NCI-H748 treated with DMSO at 0.1 percent for 48 hours (cell line): ENCODE data around the gene BAIAP2L2.

Experiments
- DNase-seq: peaks from one replicate; lab custom pipeline; 2025; lab: John Stamatoyannopoulos, UW

The BAIAP2L2 gene

DNA sequence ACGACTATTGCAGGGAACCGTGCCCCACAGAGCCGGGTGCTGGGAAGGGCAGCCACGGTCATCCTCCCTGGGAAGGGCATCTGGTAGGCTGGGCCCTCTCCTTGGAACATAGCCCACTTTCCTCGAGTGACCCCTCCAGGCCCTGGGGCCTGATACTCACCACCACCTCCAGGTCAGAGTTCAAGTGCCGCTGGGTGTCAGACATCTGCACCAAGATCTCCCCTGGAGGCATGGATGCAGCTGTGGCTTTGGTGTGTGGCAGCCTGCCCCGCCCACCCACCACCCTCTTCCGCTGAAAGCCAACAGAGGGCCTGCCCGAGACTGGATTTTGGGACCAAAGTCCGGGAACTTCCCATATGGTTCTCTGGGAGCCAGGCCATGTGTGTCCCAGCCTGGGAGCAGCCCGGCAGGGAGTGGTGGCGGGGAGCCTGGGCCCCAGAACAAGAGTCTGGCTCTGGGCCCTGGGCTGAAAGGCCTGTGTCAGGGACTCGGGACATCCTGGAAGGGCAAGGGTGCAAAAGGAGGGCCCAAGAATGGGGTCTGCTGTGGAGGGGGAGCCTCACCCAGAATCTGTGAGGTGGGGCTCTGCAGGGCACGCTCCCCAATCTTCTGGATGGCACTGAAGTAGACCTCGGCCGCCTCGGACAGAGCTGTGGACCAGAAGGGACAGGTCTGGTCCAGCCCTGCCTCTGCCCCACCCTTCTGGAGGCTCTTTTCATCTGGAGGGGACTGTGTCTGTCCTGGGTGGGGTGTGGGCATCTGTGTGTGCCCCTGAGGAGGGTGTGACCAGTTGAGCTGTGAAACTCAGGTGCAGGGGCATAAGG is 2.6 kb downstream of the BAIAP2L2 start:
- DNase-seq, result no peak

DNA sequence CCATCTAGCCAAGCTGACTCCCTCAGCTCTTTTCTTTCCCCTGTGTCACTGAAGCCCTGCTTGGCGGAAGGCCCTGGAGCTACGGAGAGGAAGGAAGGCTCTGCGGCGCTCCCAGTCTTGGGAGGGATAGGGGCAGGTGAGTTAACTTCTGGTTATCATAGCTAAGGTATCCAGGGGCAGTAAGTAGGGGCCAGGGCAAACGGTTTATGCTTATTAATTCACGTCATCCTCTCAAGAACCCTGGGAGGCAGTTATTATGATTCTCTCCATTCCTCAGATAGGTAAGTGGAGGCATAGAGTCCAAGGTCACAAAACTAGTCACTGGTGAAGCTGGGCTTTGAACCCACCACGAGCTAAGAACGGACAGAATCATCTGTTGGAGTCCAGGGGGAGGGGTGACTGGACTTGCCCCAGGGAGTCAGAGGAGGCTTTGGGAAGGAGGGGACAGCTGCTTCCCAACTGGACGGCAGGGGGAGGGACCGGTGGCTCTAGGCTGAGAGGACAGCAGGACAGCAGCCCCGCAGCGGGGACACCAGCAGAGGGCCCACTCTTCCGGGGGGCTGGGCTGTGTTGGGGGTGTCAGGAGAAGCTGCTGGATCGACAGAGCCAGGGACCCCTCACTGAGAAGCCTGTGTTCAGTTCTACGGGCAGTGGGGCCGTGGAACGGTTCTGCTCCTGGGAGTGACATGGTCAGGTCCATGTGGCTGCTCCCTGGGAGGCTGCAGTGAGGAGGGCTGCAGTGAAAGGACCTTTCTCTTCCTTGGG is 3.5 kb downstream of the BAIAP2L2 start:
- no peak for DNase-seq

DNA sequence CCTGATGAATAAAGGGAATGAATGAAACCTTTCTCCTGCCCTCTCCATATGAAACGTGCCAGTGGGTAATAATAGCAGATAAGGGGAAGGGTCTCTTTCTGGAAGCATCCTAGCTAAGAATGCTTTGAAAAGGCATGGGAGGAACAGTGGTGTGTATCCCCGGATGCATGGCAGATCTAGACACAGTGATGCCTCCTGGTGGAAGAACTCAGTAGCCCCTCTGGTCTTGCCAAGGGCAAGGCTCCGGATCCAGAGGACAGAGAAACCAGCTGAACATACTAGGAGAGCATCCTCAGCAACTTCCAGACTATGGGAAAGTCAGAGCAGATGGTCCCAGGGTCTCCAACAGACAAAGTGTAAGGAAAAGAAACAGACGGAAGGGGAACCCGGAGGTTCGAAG is 6.4 kb downstream of the BAIAP2L2 start:
- DNase-seq, result no peak

DNA sequence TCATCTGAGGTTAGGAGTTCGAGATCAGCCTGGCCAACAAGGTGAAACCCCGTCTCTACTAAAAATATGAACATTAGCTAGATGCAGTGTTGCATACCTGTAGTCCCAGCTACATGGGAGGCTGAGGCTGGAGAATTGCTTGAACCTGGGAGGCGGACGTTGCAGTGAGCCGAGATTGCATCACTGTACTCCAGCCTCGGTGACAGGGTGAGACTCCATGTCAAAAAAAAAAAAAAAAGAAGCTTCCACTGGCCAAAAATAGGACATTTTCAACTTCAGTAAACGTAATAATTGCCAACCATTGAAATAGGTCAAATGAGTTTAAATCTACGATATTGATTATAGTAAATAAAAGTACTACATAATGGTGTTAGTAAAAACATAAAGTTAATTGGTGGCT is 6.8 kb downstream of the BAIAP2L2 start:
- no peak for DNase-seq

DNA sequence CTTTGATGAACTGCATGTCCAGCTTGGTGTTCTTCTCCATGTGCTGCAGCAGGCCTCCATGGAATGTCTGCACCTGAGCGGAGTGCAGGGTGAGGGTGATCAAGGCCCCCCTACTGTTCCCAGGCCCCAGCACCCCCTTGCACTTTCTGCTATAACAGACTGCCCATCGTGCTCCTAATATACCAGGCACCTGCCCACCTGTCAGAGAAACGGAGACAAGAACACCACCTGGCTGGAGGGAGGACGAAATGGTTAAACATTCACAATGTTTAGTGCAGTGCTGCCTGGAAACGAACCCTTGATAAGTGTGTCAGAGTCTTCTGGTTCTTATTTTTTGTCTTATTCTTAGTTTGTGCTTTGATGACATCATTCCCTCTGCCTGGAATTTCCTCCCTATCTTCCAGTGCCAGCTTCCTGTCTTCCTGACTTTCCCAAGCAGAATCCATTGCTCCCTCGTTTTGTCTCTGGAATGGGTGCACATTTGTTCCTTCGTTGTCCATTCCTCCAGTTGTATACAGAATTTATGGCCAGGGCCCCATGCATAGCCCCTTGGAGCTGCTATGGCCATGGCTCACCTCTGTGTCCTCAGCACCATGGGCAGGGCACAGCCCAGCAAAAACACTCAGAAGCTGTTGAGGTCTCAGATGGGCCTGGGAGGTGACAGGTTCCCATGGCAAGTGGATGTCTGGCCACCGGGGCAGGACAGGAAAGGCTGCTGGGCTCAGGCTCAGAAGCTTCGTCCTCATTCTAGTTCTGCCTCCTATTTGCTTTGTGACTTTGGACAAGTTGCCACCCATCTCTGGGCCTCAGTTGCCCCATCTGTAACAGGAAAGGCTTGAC is 11.9 kb downstream of the BAIAP2L2 start:
- no peak for DNase-seq

DNA sequence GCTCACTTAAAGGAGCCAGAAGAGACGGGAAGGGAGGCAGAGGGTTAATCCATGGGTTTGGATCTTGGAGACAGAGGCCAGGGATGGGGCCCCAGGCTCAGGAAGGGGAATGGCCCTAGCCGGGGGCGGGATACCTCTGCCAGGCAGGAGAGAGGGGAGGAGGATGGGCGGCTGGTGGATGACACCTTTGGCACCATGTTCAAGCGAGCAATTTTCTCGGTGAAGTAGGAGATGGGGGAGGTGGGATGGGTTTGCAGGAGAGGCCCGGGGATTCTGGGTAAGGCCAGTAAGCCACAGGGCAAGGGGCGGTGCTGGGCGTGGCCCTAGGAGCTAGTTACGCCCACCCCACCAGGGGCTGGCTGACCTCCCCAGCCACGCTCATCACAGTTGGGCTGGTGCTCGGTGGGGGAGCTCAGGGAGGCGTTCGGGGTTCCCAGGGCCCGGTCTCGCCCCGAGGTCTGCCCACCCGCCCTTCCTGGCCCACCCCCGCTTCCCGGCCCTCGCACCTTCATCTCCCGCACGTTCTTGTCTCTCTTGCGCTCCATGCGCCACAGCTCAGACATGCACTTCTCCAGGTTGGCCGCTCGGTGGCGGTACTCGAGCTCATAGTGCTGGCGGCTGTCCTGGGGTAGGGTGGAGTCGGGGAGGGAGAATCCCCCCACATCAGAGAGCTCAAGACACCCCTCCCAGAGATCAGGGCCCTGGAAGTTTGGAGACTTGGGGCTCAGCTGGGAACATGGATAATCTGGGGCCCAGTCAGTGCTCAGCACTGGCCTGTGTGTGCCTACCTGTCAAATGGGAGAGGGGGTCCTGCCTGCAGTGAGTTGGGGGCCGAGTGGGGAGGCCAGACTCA is 12.7 kb downstream of the BAIAP2L2 start:
- DNase-seq, result no peak

DNA sequence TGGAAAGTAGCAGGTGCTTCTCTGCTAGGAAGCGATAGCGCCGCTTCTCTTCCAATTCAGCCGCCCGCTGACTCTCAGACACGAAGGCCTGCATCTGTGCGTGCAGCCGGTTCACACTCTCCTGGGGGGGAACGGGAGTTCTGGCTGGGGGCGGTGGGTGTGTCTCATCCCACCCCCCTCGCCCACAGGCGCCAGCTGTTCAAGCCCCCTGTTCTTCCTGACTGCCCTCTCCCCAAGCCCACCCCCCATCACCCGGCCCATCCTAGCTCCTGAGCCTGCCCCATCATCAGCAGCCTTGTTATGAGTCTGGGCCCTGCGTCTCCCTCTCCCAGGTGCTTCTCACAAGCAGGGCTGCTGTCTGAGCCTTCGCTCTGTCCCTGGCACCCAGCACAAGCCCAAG is 13.4 kb downstream of the BAIAP2L2 start:
- DNase-seq, result no peak

DNA sequence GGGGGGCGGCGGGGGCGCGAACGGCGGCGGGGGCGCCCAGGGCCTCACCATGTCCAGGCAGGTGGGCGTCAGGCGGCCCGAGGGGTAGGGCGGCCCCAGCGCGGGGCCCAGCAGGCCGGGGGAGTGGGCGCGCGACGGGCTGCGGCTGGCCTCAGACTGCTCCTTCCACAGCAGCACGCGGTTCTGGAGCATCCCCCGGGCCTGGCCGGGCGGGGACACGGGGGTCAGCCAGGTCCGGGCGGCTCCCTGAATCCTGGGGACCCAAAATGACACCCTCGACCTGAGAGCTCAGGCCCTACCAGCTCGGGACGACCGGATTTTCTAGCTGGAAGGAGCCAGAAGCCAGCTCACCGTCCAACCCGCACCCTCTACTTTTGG is 21.0 kb downstream of the BAIAP2L2 start:
- DNase-seq, result no peak

DNA sequence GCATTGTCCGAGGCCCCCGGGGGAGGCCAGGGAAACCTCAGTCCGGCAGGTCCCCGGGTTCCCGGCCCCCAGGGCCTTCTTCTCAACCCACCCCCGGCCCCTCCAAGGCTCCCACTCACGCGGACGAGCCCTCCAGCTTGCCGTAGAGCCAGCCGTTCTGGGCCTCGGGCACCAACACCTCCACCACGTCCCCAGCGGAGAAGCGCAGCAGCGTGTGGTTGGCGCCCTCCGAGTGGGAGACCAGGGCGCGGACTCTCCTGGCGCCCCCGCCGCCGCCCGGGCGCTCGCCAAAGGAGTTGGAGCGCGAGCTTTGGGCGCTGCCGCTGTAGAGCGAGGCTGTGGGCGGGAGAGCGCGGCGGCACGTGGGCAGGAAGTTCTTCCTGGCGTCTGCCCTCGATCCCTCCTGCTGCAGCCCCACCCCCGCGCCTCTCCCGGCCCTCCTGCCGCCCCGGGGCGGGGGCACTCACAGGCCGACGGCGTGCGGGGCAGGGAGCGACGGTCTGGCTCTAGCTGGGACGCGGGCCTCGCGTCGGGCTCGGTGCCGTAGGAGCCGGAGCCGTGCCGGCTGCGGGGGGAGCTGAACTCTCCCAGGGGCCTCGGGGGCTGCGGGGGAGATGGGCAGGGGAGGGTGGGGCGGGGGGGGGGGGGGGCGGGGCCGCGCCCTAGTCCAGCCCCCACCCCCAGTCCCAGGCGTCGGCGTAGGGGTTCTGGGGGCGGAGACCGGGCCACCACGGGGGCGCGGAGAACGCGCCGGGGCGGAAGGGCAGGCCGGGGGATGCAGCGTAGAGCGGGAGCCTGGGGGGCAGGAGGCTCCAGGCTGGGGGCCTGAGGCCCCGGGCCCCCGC is 21.6 kb downstream of the BAIAP2L2 start:
- DNase-seq, result no peak

DNA sequence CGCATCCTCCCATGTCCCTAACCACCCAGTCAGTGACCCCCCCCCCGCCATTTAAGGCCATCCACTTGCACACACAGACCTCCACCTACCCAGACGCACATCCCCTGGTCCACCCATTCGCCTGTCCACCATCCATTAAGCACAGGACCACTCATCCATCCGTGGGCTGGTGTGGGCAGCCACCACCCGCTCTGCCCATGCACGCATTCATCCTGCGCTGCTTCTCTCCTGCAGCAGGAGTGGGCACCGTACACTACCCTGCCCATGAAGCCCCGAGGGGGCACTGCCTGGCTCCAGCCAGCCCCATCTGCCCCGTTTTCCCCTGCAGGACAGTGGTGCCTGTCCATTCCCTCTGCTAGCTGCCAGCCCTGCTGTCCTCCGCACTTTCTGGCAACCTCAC is 22.6 kb downstream of the BAIAP2L2 start:
- DNase-seq, result no peak

DNA sequence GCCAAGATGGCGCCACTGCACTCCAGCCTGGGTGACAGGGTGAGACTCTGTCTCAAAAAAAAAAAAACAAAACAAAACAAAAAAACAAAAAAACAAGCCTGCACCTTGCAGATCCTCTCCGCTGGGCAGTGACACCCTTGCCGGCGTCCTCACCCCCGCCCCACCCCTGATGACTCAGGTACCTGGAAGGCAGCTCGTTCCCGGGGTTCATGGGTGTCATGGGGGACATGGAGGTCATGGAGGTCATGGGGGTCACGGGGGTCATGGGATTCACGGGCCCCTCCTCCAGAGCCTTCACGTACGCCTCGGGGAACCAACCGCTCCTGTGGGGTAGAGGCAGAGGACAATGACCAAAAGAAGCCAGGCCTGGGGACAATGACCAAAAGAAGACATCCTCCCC is 23.5 kb downstream of the BAIAP2L2 start:
- no peak for DNase-seq

DNA sequence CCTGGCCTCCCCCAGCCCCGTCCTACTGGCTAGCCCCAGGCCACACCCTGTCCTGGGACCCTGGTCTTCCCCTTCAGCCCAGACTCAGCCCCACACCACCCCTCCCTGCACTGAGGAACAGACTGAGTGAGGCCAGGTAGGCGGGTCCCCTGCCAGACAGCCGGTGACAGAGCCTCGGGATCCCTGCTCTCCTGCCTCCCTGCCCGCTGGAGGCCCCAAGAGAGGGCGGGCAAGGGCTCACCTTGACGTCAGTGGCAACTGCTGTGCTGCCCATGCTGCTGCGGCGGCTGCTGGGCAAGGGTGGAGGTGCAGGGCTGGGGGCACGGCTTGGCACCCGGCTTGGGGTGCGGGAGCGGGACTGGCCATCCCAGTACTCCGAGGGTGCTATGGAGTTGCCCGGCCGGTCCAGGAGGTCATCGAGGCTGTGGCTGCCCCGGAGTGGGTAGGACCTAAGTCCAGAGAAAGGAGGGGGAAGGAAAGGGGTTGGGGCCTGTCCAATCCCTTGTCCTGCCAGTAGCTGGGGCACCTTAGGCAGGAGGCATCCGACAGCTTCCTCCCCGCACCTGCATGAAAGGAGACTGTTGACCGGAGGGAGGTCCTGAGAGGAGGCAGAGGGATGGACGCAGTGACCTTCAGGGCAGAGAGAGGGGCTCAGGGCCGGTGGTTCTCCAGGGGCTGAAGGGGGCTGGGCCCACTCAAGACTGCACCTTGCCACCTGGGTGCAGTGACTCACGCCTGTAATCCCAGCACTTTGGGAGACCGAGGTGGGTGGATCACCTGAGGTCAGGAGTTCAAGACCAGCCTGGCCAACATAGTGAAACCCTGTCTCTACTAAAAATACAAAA is 24.3 kb downstream of the BAIAP2L2 start:
- no peak for DNase-seq

DNA sequence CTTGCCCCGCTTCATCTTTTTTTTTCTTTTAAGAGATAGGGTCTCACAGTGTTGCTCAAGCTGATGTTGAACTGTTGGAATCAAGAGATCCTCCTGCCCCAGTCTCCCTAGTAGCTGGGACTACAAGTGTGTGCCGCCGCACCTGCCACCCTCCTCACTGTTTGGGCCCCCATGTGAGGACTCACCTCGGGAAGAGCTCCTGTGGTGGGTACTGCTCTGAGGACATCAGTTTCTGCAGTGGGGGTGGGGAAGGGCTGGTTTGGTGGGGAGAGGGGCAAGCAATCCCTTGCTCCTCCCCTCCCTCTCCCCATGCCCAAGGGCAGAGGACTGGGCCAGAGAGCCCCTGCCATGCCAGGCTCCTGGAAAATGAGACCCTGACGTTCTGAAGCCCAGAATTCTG is 25.0 kb downstream of the BAIAP2L2 start:
- no peak for DNase-seq

DNA sequence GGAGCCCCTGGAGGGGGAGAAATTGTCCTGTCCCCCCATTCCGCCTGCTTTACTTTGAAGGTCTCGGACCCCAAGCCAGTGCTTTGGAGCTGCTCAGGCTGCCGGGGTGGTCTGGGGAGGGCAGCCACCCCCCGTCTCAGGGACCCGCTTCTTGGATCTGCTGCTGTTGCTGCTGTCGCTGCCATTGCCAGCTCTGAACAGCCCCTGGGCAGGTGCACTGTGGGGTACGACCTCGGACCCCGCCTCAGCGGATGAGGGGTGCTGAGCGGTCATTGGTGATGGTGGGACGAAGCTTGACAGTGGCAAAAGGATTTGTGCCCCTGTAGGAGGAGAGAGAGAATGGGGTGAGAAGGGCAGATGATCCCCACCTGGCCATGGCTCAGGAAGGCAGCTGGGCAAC is 25.4 kb downstream of the BAIAP2L2 start:
- no peak for DNase-seq

DNA sequence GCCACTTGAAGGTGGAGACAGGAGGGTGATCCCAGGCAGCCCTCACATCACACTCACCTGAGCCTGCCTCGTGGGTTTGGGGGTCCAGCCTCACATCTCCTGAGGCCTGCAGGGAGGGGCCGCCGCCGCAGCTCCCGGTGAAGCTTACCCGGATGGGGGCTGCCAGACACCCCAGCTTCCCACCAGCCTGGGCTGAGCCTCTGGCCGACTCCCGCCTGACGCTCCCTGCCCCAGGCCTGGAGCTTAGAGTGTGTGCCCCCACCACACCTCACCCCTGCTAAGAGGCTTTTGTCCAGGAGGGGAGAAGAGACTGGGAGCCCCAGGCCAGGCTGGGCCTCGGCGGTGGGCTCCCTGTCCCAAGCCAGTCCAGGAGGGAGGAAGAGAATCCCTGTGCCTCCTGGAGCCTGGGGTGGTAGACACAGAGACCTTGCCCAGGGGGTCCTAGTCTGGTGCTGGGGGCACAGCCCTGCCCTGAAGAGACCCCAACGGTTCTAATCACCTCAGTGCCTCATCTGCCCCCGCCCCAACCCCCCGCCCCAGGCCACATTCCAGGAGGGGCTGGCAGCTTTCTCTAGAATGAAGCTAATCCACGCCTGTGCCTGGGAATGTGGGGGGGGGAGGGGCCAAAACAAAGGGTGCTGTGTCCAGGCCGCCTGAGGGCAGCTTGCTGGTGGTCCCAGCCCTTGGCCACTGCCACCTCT is 26.4 kb downstream of the BAIAP2L2 start, which contains the start of gene SLC16A8:
Gene SLC16A8 (minus strand): TSS at position 254 of the 701 bp plus-strand sequence. CDS start 1,311 bp downstream, outside the sequence.
- DNase-seq, result no peak

DNA sequence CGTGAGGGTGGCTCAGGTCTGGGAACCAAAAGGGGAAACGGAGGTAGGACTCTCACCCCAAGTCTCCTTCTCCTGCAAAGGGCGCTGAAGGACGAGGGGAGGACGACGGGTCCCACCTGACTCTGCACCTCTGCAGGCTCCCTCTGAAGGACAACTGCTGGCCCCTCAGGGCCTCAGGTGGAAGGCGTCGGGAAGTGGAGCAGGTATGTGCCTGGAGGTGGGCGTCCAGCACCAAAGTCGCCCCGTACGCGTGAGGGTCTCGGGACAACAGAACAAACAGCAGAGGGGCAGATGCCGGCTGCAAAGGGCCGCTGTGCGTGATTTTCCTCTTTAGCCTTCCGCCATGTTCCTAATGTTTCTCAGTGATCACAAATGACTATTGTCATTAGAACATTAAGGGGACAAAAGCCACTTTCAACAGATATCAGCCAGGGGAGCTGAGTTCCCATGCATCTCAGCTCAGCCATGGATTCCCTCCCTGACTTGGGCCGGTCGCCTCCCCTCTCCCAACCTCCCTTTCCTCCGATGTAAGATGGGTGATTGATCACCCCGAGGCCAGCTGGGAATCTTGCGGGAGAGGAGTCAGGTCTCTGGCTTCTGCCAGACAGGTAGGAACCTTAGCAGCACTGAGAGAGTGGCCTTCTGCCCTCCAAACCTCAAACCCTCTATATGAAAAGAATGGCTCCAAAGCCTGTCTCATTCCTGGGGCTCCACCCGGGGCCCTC is 27.3 kb downstream of the BAIAP2L2 start:
- no peak for DNase-seq

DNA sequence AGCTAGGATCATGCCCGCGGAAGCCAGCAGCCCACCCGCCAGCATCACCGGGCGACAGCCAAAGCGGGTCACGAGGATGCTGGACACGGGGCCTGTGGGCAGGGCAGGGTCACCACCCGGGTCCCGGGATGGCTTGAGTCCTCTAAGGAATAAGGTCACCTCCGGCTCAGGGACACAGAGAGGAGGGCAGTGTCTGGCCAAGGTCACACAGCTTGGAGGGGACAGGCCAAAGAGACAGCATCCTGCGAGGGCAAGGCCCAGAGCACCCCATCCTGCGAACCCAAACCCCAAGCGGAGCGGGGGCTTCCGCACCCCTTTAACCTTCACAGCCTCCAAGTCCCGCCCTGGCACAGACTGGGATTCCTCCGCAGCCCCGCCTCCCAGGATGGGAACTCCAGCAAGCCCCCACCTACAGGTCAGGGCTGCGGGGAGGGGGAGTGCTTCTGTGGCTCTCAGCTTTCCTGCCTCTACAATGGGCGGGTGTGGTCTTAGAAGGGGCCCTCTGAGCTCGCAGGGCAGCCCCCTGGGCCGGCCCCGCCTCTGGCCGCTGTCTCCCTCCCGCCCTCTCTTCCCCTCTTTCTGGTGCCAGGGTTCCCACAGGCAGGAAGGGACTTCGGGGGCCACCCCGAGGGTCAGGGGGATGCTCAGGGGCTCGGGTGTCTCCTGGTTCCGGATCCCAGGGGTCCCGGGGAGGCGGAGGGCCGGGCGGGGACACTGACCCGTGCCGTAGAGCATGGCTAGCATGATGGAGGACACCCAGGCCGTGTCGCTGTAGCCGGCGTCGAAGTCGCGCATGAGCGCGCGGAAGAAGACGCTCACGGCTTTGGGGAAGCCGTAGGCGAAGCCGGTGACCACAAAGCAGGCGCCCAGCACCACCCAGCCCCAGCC is 28.3 kb downstream of the BAIAP2L2 start:
- no peak for DNase-seq

DNA sequence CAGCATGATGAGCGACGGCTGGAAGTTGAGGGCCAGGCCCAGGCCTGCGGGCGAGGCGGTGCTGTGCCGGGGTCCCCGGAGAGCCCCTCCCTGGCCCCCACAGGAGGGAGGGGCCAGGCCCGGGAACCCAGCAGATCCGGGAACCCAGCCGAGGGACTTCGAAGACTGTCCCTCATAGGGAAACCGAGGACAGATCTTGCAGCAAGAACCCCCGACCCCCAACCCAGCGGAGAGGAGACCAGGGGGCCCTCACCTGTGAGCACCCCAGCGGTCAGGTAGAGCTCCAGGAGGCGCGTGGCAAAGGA is 28.9 kb downstream of the BAIAP2L2 start:
- DNase-seq, result no peak
